Measurements from ENCODE around the gene DCPS.

DCPS gene

DNA sequence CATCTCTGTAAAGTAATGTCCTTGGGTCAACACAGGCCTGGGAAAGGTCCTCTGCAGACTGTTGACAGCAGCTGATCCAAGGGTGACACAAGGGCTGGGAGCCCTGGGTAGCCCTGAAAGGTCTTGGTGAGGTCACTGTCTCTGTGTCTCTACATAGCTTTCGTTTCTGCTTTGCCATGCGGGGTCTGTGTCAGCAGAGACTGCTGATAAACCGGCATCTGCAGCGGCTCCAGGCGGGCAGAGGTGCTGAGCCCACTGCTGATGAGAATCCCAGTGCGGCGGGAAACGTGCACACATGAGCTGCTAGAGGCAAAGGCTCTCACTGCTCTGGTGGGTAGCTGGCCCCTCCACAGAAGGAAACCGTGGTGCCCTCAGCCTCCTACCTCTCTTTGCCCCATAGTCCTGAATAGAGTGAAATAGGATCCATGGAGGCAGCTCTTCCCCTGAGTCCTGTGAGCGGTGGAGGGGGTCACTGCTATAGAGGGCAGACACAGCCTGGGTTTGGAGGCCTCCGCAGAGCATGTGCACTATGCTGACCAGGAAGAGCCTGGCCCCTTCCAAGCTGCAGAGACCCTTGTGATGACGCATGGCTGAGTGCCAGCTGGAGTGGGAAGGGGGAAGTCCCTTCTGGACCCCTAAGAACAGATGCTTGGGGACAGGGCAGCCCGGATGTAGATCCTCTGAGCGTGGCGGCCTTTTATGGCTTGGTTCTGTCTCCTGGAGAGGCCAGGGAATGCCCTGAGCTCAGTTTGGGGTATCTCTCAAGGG lies 33.8 kb downstream of the DCPS start:
- H3K4me3 ChIP-seq (ENCODE audit: low read depth, low read length) = no peak overlapping the region
- TF ChIP-seq, protein P1, sequence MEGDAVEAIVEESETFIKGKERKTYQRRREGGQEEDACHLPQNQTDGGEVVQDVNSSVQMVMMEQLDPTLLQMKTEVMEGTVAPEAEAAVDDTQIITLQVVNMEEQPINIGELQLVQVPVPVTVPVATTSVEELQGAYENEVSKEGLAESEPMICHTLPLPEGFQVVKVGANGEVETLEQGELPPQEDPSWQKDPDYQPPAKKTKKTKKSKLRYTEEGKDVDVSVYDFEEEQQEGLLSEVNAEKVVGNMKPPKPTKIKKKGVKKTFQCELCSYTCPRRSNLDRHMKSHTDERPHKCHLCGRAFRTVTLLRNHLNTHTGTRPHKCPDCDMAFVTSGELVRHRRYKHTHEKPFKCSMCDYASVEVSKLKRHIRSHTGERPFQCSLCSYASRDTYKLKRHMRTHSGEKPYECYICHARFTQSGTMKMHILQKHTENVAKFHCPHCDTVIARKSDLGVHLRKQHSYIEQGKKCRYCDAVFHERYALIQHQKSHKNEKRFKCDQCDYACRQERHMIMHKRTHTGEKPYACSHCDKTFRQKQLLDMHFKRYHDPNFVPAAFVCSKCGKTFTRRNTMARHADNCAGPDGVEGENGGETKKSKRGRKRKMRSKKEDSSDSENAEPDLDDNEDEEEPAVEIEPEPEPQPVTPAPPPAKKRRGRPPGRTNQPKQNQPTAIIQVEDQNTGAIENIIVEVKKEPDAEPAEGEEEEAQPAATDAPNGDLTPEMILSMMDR (conservative IDR thresholded peaks at IDR 0.05; ENCODE audit: low read depth, low read length) = no peak
- no peak for DNase-seq (ENCODE audit: low read depth)

DNA sequence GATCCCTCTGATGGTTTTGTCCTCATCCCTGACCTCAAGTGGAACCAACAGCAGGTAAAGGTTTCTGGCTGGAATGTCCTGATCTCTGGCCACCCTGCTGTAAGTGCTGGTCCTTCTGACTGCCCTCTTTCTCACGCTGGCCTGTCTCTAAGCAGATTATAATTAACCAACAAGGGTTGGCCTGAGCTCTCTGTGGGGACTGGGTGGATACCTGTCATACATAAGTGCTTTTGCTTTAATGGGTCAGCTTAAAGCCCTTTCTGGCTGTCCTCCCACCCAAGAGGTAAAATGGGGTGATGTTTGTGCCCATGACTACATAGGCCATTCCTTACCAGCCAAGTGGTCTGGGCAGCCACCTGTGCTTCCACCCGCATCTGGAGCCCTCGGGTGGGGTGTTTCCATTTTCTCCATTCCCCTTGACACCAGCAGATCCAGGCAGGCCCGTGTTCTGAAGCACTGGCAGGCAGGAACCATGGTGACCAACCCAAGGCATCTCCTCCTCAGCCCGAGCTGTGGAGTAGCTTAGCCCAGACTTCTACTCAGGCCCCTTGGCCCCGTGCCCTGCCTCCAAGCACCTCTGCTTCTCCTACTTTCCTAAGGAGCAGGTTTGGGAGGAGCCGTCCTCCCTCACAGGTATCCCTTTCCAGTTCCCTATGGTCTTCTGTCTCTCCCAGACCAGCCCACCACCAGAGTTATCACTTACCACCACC lies 34.6 kb downstream of the DCPS start:
- TF ChIP-seq, protein P1 (conservative IDR thresholded peaks at IDR 0.05; ENCODE audit: low read depth, low read length) = no peak
- H3K4me3 ChIP-seq (ENCODE audit: low read depth, low read length) = no peak overlapping the region
- DNase-seq (ENCODE audit: low read depth) = no peak

DNA sequence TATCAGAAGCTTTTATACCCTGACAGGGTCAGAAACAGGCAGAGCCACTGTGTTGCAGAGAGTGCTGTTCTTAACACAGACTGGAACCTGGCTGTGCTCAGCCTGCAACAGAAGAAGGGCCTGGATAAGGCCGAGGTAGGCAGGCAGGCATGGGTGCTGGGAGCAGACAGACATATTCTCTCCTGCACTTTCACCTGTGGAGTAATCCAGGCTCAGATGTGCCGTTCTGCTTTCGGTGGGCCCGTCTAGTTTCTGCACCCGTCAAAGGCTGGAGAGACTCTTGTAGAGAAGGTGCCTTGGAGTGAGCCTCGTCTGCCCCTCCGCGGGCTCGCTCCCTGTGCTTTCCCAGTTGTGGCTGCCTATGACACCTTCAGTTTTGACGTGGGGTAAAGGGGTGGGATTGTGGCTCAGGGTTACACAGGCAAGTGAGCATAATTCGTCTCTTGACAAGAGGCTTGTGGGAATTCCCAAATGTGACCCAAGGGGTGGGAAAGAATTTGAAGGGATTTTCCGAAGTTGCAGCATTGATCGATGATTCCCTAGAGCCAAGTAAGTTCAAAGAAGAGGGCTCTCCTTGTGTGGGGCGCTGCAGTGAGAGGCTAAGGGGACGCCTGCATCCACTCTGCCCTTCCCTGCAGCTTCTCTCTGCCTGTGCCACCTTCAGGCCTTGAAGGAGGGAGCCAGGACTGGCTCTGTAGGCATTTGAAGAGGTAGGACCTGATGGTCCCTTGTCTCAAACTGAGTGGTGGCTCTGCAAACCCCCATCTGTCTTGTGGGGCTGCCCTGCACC lies 35.4 kb downstream of the DCPS start:
- no peak overlapping the region for H3K4me3 ChIP-seq (ENCODE audit: low read depth, low read length)
- TF ChIP-seq, protein P1 (conservative IDR thresholded peaks at IDR 0.05; ENCODE audit: low read depth, low read length) = no peak
- no peak for DNase-seq (ENCODE audit: low read depth)

DNA sequence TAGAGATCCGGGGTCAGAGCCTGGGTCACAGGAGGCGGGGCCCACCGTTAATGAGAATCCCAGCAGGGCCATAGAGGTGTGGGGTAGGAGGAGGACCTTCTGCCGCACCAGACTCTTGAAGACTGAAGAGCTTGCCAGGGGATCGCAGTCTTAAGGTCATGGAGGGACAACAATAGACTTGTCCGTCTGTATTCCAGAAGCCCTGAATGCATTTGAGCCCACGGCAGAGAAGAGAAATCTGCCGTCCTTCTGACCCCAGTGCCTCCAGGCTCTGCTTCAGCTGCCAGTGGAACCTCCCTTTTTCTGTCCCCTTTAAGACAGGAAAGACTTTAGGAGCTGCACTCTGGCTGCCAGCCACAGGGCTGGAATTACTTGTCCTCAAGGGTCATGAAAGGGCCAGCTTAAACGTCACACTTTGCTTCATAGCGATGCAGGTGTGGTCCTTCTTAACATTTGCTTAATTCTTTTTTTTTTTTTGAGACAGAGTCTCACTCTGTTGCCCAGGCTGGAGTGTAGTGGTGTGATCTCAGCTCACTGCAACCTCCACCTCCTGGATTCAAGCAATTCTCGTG lies 36.1 kb downstream of the DCPS start:
- no peak overlapping the region for H3K4me3 ChIP-seq (ENCODE audit: low read depth, low read length)
- peak; percentile 51 for DNase-seq (ENCODE audit: low read depth)
- TF ChIP-seq, protein P1 (conservative IDR thresholded peaks at IDR 0.05; ENCODE audit: low read depth, low read length) = no peak

DNA sequence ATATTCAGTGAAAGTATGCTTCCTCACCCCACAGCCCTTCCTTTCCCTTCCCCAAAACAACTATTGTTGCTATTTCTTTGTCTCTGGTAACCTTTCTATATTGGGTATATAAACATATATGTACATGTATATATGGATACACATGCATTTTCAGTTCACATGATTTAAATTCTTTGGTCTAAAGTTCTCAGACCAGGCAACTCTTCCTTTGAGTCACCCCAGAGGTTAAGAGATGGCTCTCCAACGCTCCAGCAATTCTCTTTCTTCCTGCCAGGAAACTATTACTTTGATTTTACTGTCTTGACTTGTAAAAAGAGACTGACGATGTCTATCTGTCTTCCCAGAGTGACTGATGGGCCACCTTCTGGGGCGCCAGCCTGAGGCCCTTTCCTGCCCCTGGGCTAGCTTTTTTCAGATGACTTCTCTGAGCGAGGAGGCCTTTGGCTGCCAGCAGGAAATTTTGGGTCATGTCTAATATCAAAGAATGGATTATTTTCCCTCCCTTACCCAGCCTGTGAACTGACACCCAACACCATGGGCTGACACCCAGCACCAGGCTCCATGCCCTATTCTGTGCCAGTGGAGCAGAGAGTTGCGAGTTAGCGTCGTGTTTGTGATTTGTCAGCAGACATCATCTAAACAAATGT lies 37.2 kb downstream of the DCPS start:
- no peak for DNase-seq (ENCODE audit: low read depth)
- no peak overlapping the region for H3K4me3 ChIP-seq (ENCODE audit: low read depth, low read length)
- TF ChIP-seq, protein P1 (conservative IDR thresholded peaks at IDR 0.05; ENCODE audit: low read depth, low read length) = no peak

DNA sequence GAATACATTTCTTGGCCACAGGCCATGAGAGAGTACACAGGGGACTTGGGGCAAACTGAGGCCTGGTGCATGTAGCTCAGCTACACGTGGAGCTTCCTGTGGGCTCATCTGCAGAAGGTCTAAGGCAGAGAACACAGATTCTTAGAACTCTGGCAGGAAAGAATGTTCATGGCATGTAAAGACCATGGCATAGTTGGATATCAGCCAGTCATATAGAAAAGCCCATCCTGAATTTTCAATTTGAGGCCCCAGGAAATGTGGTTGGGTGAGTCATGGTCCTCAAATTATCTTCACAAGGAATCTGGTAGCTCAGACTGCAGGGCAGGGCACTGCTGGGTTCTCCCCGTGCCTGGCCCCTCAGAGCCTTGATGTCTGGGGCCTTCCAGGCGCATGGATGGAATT lies 37.9 kb downstream of the DCPS start:
- TF ChIP-seq, protein P1 (conservative IDR thresholded peaks at IDR 0.05; ENCODE audit: low read depth, low read length) = no peak
- H3K4me3 ChIP-seq (ENCODE audit: low read depth, low read length) = no peak overlapping the region
- peak; percentile 82 for DNase-seq (ENCODE audit: low read depth)
